Measurements from ENCODE around the gene VDR.
A peak's percentile ranks its signal among the peaks of the same experiment; 100 is the strongest.

VDR gene

GRCh38 chr12:47808574-47809365 lies 96.0 kb downstream of the VDR start:
- DNase-seq, result no peak

GRCh38 chr12:47808050-47808449 lies 96.7 kb downstream of the VDR start:
- DNase-seq, result peak; percentile 62

- DNase-seq, result no peak
Measured at GRCh38 chr12:47807338-47807737, 97.5 kb downstream of the VDR start.

- DNase-seq, result no peak
Measured at GRCh38 chr12:47805417-47805816, 99.4 kb downstream of the VDR start.

- DNase-seq, result no peak
Measured at GRCh38 chr12:47804171-47804570, 100.6 kb downstream of the VDR start.

- DNase-seq, result no peak
Measured at GRCh38 chr12:47803191-47803875, 101.5 kb downstream of the VDR start.

- no peak for DNase-seq
Measured at GRCh38 chr12:47802312-47802711, 102.5 kb downstream of the VDR start.

- no peak for DNase-seq
Measured at GRCh38 chr12:47801904-47802246, 102.9 kb downstream of the VDR start.

- DNase-seq, result no peak
Measured at GRCh38 chr12:47801170-47801903, 103.5 kb downstream of the VDR start.

GRCh38 chr12:47800582-47800981 lies 104.2 kb downstream of the VDR start:
- DNase-seq, result no peak

- DNase-seq, result no peak
Measured at GRCh38 chr12:47799357-47799955, 105.3 kb downstream of the VDR start.

GRCh38 chr12:47798382-47798948 lies 106.3 kb downstream of the VDR start:
- no peak for DNase-seq

- DNase-seq, result no peak
Measured at GRCh38 chr12:47797441-47797840, 107.4 kb downstream of the VDR start.

- no peak for DNase-seq
Measured at GRCh38 chr12:47795814-47796411, 108.9 kb downstream of the VDR start.

GRCh38 chr12:47795121-47795813 lies 109.5 kb downstream of the VDR start:
- DNase-seq, result no peak

- DNase-seq, result no peak
Measured at GRCh38 chr12:47794679-47795078, 110.1 kb downstream of the VDR start.

GRCh38 chr12:47793015-47793681 lies 111.6 kb downstream of the VDR start:
- no peak for DNase-seq

GRCh38 chr12:47791874-47792273 lies 112.9 kb downstream of the VDR start:
- no peak for DNase-seq

Measured in activated T-cell treated with anti-CD3 and anti-CD28 coated beads for 4 hours (primary cell).